WTC11 (cell line): ENCODE results near the gene EGFR.

Experiments used
- CREB1 ChIP-seq: sonication (generic); formaldehyde crosslinking; IDR thresholded peaks from 2 replicates; pipeline ENCODE4 v1.8.0; 2023; ENCODE audit warnings: mild to moderate bottlenecking, missing genetic modification reagents
- ZNF121 ChIP-seq: sonication (generic); formaldehyde crosslinking; IDR thresholded peaks from 2 replicates; pipeline ENCODE4 v1.8.0; 2023; ENCODE audit warnings: missing genetic modification reagents
- ZNF232 ChIP-seq: sonication (generic); formaldehyde crosslinking; IDR thresholded peaks from 2 replicates; pipeline ENCODE4 v1.8.0; 2022; ENCODE audit warnings: mild to moderate bottlenecking, missing genetic modification reagents
- ZNF317 ChIP-seq: sonication (generic); formaldehyde crosslinking; IDR thresholded peaks from 2 replicates; pipeline ENCODE4 v1.8.1; 2023; ENCODE audit warnings: low read depth, mild to moderate bottlenecking, moderate library complexity, missing genetic modification reagents, borderline replicate concordance

DNA sequence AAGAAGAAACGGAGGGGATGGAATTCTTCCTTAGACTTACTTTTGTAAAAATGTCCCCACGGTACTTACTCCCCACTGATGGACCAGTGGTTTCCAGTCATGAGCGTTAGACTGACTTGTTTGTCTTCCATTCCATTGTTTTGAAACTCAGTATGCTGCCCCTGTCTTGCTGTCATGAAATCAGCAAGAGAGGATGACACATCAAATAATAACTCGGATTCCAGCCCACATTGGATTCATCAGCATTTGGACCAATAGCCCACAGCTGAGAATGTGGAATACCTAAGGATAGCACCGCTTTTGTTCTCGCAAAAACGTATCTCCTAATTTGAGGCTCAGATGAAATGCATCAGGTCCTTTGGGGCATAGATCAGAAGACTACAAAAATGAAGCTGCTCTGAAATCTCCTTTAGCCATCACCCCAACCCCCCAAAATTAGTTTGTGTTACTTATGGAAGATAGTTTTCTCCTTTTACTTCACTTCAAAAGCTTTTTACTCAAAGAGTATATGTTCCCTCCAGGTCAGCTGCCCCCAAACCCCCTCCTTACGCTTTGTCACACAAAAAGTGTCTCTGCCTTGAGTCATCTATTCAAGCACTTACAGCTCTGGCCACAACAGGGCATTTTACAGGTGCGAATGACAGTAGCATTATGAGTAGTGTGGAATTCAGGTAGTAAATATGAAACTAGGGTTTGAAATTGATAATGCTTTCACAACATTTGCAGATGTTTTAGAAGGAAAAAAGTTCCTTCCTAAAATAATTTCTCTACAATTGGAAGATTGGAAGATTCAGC is 187.6 kb downstream of the EGFR start:
- TF ChIP-seq ZNF121 (CRISPR knock-in tag) (no peak), CREB1 (CRISPR knock-in tag) (no peak), ZNF232 (no peak), ZNF317 (CRISPR knock-in tag) (no peak)
